GM19468 (cell line): Measurements from ENCODE around the gene RAB1B.
"Not testable (repeated sequence)": the region's sequence is repeated elsewhere in the genome, so short reads cannot be mapped to it uniquely, and the experiment has no call there.

Experiments
- ATAC-seq: cut with Tn5 transposase; IDR thresholded peaks from one replicate; pipeline ENCODE4 v1.9.1; 2021; ENCODE audit warnings: mild to moderate bottlenecking, moderate library complexity, moderate number of reproducible peaks; ENCODE audit not compliant: unreplicated experiment; ENCODE audit errors: extremely low read depth

The RAB1B gene

DNA sequence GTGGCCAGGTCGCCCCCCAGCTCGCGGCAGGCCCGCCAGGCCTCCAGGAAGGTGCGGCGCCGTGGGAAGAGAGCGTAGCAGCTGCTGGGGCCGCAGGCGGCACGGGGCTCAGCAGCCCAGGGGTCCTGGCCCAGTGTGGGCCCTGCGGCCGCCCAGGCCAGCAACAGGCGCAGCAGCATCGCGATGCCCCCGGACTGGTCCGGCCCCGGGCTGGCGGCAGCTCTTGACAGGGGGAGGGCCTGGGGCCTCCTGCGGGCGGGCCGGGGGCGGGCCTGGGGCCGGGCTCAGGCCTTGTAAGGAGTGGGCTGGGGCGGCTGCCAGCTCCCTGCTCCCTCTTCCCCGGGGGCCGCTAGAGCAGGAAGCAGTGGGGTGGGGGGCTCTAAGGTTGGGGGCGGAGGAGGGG is 48.4 kb downstream of the RAB1B start, which contains the start of gene CD248:
TSS of gene CD248 (minus strand) at position 196 of the 403 bp plus-strand sequence. CDS start at position 179, 17 bp downstream.
- no peak for ATAC-seq

DNA sequence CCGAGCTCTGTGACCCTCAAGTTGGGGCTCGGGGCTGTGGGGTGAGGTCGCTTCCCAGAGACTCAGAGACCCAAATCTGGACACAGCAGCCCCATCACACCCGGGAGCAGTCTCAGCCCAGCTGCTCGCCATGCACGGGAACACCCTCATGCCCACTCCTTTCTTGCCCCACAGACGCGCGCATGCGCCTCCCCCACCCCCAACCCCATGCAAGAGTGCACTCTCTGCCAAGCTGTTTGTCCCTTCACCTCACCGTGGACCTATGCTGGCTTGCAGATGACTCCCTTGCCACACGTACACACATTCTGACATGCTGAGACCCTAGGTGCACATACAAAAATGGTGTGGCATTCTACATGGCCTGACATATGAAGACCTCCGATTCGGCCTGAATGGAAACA is 48.9 kb downstream of the RAB1B start:
- ATAC-seq = no peak

DNA sequence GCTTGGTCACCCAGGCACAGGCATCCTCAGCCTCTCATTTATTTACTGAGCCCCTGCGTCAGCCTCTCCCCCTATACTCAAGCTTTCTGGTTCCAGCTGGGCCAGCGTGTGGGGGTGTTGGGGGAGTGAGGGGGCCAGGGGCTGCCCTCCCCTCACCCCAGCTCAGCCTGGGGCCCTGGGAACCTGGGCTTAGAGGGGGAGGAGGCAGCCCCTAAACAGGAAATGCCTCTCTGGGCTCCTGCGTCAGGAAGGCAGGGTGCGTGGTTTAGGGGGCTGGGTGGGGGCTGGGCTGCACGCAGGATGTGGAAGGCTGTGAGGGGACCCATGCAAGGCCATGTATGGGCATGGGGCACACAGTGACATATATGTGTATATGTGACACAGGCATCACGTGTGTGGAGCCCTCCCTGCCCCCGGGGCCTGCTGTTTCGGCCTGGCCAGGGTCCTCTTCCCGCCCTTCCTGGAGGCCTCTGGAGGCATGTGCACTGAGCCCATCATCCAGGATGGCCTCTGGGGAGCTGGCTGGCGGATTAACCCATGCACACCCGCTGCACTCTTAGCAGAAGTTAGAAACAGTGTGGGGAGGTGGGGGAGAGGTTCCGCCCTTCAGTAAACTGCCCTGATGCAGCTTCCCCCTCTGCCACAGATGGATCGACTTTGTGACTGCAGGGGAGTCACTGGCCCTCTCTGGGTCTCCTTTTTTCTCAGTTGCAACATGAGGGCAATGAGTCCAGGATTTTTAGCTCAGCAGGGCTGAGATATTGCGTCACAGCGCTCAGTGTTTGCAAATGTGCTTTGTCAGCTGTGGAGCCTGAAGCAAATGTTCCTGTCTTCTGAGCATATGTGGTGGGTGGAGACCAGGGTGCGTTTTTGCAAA is 49.5 kb downstream of the RAB1B start:
- no peak for ATAC-seq

DNA sequence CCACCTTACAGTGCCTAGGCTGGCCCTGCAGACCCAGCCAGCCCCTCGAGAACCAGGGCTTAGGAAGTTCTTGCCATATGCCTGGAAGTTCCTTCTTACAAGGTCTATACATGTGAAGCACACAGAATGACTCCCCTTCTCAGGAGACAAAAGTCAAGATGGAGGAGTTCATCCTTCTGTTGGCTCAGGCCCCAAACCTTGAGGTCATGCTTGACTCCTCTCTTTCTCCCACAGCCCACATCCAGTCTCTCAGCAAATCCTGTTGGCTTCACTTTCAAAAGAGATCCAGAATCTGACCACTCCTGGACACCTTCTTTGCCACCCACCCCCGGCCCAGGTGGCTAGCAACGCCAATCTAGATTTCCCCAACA is 50.1 kb downstream of the RAB1B start:
- no peak for ATAC-seq

DNA sequence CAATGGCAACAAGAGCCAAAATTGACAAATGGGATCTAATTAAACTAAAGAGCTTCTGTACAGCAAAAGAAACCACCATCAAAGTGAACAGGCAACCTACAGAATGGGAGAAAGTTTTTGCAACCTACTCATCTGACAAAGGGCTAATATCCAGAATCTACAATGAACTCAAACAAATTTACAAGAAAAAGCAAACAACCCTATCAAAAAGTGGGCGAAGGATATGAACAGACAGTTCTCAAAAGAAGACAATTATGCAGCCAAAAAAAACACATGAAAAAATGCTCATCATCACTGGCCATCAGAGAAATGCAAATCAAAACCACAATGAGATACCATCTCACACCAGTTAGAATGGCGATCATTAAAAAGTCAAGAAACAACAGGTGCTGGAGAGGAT is 51.9 kb downstream of the RAB1B start:
- ATAC-seq = not testable (repeated sequence)

DNA sequence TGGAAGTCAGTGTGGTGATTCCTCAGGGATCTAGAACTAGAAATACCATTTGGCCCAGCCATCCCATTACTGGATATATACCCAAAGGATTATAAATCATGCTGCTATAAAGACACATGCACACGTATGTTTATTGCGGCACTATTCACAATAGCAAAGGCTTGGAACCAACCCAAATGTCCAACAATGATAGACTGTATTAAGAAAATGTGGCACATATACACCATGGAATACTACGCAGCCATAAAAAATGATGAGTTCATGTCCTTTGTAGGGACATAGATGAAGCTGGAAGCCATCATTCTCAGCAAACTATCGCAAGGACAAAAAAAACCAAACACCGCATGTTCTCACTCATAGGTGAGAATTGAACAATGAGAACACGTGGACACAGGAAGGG is 52.3 kb downstream of the RAB1B start:
- ATAC-seq = not testable (repeated sequence)

DNA sequence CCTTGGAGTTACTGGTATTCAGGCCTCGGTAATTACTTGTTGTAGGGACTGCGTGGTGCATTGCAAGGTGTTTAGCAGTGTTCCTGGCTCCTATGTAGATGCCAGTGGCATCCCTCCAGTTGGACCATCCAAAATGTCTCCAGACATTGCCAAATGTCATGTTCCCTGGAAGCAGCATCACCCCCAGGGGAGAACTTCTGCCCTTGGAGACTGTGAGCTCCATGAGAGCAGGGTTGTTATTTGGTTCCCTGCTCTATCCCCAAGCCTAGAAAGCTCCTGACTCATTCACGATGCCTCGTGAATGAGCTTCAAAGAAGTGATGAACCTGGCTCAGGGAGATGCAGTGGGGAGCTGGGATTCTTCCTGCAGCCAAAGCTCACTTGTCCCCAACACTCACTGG is 53.2 kb downstream of the RAB1B start:
- no peak for ATAC-seq

DNA sequence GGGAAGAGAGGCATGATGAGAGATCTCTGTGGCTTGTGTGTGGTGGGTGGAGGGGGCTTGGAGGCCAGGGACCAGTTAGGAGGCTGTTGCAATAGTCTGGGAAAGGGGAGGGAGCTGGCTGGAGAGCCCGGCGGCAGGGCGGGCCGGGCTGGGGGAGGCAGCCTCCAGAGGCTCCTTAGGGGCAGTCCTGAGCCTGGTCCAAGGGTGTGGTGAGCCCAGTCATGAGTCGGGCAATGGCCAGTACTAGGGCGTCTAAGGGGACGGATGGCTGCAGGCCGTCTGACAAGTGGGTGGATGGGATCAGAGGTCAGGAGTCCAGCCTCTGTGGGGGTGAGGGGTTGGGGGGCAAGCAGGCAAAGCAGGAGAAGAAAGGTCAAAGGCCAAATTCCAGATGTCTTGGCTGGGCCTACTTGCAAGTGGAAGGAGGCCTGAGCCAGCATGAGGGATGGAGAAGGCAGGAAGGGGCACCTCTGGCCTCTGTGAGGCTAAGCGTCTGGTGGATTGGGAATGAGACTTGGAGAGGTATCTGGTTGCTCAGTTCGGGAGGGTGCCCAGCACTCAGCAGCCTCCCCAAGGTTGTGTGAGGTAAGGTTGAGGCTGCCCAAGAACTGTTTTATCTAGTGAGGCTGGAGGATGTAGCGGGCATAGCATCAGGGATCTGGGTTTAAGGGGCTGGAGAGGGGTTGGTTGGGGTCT is 54.4 kb downstream of the RAB1B start:
- no peak for ATAC-seq

DNA sequence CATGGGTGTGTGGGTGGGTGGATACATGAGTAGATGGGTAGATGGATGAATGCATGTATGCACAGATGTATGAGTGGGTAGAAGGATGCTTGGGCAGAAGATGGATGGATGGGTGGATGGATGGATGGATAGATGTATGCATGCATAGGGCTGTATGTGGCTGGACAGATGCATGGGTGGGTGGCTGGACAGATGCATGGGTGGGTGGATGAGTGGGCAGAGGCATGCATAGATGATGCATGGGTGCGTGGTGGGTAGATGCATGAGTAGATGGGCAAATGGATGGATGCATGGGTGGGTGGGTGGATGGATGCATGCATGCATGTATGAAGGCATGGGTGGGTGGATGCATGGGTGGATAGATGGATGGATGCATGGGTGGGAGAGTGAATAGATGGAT is 55.2 kb downstream of the RAB1B start:
- no peak for ATAC-seq

DNA sequence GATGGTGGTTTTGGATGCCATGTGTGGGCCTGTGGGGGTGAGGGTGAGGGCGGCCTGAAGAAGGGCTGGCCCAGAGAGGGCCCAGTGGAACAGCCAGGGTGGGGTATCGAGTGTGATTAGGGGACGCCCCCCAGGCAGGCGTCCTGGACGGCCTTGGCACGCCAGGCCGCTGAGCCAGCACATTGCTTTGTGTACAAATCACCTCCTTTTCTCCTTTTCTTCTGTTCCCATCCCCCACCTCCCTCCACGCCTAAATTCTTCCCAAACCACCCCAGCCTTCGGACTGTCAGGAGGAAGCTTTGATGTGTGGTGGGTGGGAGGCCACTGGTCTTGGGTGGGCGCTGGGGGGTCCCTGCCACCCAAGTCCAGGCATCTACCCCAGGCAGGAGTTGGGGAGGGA is 56.2 kb downstream of the RAB1B start:
- ATAC-seq = no peak

DNA sequence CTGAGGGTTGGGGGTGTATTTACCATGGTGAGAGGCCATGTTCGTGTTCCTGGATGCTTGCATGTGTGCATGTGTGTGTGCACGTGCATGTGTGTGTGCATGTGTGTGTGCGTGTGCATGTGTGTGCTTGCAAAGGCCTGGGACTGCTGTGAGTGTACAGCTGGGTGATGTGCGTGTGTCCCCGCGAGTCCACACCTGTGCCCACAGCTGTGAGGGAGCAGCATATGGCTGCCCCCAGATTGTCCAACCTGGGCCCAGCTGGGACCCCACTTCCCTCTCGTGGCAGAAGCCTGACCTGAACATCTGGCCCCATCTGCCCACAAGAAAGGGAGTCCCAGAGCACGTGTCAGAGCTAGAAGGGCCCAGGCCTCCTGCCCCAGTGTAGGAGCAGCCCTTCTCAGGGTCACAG is 56.8 kb downstream of the RAB1B start:
- no peak for ATAC-seq

DNA sequence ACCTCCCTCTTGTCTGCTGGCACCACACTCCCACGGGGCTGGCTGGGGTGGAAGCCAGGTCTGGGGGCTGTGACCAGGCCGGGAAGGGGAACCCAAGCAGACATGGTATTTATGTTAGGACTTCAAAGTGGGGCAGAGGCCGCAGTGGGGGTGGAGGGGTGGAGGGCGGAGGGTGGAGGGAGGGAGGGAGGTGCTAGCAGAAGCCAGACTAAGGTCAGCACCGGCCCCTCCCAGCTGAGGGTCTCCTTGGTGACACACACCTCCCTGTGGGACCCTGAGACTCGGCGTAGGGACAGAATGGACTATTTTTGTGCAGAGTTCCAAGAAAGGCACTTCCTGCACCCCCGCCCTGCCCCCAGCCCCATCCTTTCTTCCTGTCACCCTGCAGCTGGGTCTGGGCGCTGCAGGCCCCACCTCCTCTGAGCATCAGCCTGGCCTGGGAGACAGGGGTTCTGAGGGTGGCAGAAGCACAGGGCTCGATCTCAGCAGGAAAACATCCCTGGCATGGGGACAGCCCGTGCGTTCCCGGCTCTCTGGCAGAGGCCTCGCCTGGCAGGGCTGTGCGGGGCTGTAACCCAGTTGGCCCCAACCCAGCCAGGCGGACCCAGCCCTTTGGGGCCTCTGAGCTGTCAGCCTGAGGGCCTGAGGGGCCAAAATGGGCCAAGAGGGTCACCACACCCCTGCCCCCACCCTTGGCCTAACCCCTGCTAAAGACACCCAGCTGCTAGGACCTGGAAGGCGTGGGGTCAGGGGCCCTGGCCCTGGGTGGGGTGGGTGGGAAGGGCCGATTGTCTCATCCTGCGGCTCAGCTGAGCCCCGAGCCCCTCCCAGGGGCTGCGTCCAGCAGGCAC is 58.0 kb downstream of the RAB1B start:
- ATAC-seq = no peak
